GM19452 (cell line): ENCODE measurements around the gene ARHGAP32.
"Not testable (repeated sequence)": the region's sequence is repeated elsewhere in the genome, so short reads cannot be mapped to it uniquely, and the experiment has no call there.

Experiments used
- ATAC-seq: cut with Tn5 transposase; IDR thresholded peaks from one replicate; pipeline ENCODE4 v1.9.1; 2021; ENCODE audit not compliant: unreplicated experiment

ARHGAP32 gene

GRCh38 chr11:129204150-129204838, 12.2 kb upstream of the ARHGAP32 start:
- no peak for ATAC-seq

- ATAC-seq = no peak
Measured at GRCh38 chr11:129202646-129203045, 10.5 kb upstream of the ARHGAP32 start.

GRCh38 chr11:129195682-129196081, 3.6 kb upstream of the ARHGAP32 start:
- ATAC-seq = no peak

- ATAC-seq = no peak
Measured at GRCh38 chr11:129191649-129192048, 476 bp downstream of the ARHGAP32 start.

- no peak for ATAC-seq
Measured at GRCh38 chr11:129190087-129190486, 2.0 kb downstream of the ARHGAP32 start.

GRCh38 chr11:129189646-129190045, 2.5 kb downstream of the ARHGAP32 start:
- ATAC-seq = no peak

- not testable (repeated sequence) for ATAC-seq
Measured at GRCh38 chr11:129185082-129185481, 7.0 kb downstream of the ARHGAP32 start.

- no peak for ATAC-seq
Measured at GRCh38 chr11:129184581-129184980, 7.5 kb downstream of the ARHGAP32 start.

GRCh38 chr11:129167315-129167714, 24.8 kb downstream of the ARHGAP32 start:
- no peak for ATAC-seq

- ATAC-seq = no peak
Measured at GRCh38 chr11:129163714-129164164, 28.4 kb downstream of the ARHGAP32 start.

GRCh38 chr11:129157080-129157479, 35.0 kb downstream of the ARHGAP32 start:
- ATAC-seq = not testable (repeated sequence)

GRCh38 chr11:129155745-129156144, 36.4 kb downstream of the ARHGAP32 start:
- ATAC-seq = no peak

- ATAC-seq = no peak
Measured at GRCh38 chr11:129148487-129148886, 43.6 kb downstream of the ARHGAP32 start.

GRCh38 chr11:129146191-129146590, 45.9 kb downstream of the ARHGAP32 start:
- ATAC-seq = no peak

GRCh38 chr11:129145276-129145675, 46.8 kb downstream of the ARHGAP32 start:
- ATAC-seq = no peak

- no peak for ATAC-seq
Measured at GRCh38 chr11:129144256-129144655, 47.9 kb downstream of the ARHGAP32 start.

- ATAC-seq = no peak
Measured at GRCh38 chr11:129143335-129143734, 48.8 kb downstream of the ARHGAP32 start.

- ATAC-seq = no peak
Measured at GRCh38 chr11:129141748-129142523, 50.2 kb downstream of the ARHGAP32 start.

- no peak for ATAC-seq
Measured at GRCh38 chr11:129131316-129131715, 60.8 kb downstream of the ARHGAP32 start.

GRCh38 chr11:129128881-129129620, 63.1 kb downstream of the ARHGAP32 start:
- not testable (repeated sequence) for ATAC-seq

- no peak for ATAC-seq
Measured at GRCh38 chr11:129119036-129119435, 73.1 kb downstream of the ARHGAP32 start.
